ENCODE measurements around the gene MGRN1.

Gene MGRN1

DNA sequence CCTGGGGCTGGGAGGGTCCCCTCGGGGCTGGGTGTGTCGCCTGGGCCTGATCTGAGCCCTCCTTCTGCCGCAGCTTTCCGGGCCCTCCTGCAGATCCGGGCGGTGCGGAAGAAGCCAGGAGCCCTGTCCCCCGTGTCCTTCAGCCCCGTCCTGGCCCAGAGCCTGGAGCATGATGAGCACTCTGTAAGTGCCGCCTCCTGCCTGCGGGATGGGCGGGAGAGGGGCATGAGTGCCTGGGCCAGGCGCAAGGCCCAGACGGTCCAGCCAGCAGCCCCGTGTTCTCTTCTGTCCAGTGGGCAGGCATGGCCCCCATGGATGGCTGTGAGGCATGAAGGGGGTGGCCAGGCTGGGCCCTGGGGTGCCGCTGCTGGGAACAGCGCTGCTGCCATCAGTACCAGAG lies 52.8 kb downstream of the MGRN1 start:
- DNase-seq, result no peak

- no peak for DNase-seq
These were observed 53.4 kb downstream of the MGRN1 start for GRCh38 chr16:4677994-4678393.

- DNase-seq, result no peak
These were observed 54.0 kb downstream of the MGRN1 start for GRCh38 chr16:4678596-4678995.

DNA sequence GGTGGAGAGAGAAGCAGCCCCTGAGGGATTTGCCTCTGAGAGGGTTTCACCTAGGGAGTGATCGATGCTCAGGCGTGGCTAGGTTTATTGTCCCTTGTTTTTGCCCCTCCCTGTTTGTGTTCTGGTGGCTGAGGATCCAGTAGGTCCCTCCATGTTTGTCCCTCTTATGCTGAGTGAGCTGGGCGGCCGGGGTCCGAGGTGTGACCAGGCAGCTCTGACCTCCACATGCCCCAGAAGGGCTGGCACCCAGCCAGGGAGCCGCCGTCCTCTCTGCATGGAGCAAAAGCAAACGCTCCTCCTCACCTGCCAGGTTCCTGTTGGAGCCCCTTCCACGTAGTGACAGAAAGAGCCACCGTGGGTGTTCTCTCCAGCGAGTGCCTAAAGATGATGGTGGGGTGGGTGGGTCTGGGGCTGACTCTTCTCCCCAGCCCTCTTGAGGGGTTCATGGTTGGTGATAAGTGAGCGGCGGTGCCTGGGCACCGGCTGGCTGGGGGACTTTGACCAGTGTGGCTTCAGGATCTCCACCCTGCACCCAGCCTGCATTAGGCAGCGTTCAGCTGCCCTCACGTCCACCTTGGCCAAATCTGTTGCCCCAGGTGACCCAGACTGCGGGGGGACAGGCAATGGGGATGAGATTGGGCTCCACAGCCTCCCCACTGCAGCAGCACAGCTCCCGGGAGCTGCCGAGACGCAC lies 54.7 kb downstream of the MGRN1 start:
- DNase-seq, result no peak

GRCh38 chr16:4679850-4680636 lies 55.4 kb downstream of the MGRN1 start:
- no peak for DNase-seq

DNA sequence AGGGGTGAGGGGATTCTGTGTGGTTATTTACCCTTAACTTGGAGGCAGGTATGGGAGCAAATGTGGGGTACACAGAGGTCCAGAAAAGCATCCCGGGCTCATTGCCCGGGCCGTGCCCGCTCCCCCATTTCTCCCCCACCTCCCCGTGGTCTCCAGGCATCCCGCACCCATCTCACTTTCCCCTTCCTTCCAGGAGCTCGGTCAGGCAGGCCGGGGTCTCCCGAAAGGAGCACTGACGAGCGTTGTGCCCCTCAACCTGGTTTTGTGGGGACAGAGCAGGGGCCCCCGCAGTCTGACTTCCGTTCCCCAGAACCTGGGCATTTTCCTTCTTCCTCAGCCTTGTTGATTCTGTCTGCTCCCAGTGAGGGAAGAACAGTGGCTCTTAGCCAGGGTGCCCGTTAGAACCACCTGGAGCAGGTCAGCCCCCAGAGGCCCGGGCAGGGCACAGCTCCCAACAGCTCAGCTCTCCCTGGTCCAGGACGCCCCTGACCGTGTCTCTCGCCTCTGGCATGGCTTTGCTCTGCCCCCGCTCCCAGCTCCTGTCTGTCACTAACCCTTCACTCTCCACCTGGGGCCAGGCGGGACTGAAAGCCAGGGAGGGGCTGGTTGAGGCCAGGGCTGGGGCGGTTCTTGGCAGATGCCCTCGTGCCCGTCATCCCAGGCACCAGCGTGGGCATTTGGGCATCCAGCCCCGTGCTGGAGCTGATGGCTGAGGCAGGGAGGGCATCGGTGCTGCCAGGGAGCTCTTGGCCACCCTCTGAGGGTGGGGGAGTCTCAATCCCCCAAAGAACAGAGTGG lies 56.2 kb downstream of the MGRN1 start:
- no peak for DNase-seq

- DNase-seq, result no peak
These were observed 57.0 kb downstream of the MGRN1 start for GRCh38 chr16:4681471-4682083.

DNA sequence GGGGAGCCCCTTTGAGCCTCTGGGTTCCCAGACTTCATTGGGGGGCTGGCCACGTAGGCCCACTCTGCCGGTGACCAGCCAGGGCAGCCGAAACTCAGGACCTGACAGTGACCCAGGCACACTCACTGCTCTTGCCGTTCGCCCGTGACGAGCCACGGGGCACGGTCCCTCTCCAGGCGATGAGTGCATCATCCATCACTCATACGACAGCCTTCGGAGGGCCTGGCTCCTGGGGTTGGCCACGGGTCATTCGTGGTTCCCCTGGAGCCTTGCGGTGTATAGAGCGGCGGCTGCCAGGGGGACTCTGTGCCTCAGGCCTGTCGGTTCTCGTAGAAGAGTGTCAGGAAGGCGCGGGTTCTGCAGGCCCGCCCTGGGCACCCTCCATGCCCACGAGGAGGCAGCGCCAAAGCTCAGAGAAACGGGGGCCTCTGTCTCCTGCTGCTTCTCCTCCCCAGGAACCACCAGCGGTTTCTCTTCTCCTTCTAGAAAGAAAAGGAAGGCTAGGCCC lies 57.5 kb downstream of the MGRN1 start:
- no peak for DNase-seq

DNA sequence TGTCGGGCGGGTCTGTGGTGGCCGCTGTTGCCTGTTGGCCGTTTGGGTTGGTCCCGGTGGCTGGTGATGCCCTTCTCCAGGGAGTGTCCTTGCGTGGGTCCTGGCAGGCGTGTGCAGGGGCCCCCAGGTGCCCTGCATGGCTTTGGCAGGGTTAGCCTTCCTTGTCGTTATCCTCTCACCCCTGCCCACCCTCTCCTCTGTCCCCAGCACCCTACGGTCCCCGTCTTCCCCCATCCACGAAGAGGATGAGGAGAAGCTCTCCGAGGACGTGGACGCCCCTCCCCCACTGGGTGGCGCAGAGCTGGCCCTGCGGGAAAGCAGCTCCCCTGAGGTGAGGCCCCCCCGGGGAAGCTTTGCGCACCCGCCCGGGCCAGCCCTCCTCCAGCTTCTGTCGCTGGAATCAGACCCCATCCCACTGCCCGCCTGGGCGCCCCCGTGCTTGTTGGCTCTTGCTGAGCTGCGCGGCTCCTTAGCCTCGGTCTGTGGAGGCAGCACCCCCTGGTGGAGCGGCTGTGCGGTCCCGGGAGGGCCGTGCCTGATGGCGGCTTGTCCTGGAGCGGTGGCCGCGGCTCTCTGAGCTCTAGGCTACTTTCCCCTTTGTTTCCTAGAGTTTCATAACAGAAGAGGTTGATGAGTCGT lies 58.1 kb downstream of the MGRN1 start:
- DNase-seq, result no peak

DNA sequence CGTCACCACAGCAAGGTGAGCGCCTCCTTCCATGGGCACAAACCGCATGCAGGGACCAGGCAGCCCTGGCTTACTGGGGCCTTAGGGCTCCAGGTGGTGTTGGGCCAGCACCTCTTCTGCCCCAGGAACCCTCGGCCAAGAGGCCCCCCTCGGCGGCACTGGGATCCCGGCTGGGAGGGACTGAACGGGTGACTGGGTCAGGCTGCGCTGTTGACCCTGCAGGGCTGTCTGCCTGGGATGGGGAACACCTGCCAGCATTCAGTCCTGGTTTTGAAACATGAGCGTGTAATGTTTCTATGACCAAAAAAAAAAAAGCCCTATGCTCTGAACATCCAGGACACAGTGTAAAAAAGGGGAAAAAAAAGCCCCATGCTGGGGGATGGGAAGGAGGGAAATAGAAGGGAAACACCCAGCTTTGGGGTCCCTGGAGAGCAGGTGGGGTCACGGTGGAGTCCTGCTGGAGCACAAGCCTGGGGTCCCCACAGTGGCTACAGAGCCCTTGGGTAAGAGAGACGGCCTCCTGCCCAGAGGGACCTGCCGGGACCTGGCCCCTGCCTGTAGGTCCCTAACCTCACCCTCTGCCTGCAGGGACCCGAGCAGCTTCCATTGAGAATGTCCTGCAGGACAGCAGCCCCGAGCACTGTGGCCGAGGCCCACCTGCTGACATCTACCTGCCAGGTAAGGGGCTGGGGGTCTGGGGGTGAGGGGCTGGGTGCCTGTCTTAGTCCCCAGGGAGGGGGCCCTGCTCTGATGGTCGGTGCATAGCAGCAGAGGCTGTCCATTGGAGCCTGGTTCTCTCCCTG lies 58.8 kb downstream of the MGRN1 start:
- DNase-seq, result no peak

DNA sequence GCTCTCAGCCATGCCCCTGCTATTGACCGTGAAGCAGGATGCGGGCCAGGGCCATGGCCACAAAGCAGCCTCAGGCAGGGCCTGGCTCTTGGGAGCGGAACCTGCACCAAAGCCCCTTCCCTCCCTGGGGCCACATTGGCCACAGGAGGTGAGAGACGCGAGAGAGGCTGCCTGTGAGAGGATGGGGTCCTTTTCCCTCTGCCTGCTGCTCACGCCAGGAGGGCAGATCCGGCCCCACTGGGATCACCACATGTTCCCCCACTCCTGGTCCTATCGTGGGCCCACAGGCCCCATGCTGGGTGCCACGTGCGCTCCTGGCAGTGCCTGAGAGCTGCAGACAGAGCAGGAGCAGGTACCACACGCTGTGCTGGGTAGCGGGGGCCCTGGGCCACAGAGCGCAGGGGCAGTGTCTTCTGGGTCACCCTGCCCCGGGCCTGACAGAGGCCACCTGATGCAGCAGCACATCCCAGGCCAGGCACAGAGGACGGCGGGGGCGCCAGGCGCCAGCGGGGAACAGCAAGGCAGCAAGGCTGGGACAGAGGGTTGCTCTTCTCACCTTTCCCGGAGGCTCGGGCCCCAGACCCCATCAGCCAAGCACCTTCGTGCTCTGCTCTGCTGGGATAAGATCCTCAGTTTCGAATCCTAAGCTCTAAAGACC lies 59.6 kb downstream of the MGRN1 start:
- DNase-seq, result no peak

- DNase-seq, result no peak
These were observed 60.1 kb downstream of the MGRN1 start for GRCh38 chr16:4684763-4685162.

DNA sequence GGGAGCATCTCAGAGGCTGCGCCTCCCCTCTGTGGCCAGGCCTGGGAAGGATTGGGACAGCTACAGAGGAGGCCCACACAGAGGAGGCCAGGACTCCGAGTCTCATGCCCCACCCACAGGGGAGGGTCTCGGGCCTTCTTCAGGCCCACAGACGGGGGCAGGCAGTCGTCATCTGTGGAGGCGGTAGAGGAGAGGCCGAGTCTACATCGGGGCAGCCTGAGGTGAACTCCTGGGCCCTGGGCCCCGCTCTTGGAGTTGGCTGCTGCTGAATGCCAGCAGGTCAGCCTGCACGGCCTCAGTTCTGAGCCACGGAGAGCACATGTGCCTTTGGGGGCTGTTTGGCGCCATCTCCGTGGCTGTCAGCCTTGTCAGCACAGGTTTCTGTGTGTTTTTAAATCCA lies 60.7 kb downstream of the MGRN1 start:
- DNase-seq, result no peak

GRCh38 chr16:4685776-4686496 lies 61.3 kb downstream of the MGRN1 start:
- DNase-seq, result no peak

DNA sequence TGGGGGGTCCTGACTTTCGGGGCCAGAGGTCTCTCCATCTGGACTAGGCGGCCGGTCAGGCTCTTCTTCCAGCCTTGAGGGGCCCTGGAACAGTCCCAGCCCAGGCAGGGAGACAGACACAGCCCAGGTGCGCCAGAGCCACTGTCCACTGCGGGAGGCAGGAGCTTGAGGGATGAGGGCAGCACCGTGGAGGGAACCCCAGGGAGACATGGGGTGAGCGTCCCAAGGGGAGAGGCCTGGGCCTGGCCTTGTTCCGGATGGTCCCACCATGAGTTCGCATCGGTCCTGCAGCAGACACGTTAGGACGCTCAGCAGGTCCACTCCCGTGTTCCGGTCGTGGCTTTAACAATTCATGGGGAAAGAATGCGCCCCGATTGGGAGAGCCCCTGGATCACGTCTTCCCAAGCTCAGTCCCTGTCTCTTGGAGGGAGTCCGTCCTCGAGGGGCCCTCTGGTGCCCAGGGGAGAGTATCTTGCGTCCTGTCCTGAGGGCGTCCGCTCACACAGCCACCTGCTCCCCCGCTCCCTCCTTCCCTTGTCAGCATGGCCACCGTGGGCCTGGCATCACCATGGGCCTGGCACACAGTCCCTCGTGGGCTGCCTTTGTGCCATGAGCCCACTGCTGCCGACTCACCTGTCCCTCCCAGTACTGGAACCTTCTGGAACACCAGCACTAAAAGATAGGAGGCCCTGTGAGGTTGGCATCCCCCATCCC lies 62.0 kb downstream of the MGRN1 start:
- DNase-seq, result no peak

GRCh38 chr16:4687416-4687815 lies 62.8 kb downstream of the MGRN1 start:
- DNase-seq, result no peak

DNA sequence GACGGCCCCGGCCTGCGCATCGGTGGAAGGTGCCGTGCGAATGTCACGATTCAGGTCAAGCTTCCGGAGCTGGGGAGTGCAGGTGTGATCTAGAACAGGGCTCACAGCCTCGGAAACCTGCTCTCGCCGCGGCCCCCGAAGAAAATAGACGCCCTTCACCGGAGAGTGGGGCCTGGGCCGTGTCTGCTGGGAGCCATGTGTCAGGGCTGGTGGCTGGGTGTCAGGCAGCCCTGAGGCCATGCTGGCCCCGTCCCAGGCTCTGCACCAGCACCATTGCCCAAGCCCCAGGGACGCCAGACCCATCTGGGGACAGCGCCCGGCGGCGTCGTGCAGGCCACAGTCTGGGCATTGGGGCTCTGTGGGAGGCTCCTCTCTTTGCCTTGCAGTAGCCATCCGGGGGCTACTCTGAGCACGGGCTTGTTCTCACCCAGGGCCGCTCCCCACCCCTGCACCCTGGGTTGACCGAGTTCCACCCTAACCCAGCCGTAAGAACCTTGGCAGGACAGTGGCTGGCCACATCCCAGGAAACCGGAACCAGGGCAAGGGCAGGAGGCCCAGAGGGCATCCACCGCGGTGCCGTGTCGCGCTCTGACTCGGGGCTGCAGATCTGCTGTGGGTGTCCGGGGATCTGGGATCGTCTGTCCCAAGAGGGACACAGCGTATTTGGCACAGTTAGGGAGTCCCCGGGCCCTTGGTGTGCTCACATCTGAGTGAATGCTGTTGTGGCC lies 63.5 kb downstream of the MGRN1 start:
- no peak for DNase-seq

DNA sequence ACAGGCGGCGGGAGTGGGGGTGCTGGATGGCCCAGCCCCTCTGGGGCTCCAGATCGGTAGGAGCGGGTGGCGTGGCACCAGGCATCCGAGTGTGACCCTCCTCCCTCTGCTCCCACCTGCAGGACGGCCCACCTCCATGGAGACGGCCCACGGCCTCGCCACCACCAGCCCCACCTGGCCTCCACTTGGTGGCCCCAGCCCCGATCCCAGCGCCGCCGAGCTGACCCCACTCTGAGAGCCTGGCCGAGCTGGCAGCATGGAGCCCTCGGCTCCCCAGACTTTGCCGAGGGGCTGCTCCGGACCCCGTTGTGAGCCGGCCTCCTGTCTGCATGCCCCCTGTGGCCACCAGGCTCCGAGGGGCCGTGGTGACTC lies 64.0 kb downstream of the MGRN1 start:
- DNase-seq, result no peak

GRCh38 chr16:4689091-4689671 lies 64.6 kb downstream of the MGRN1 start:
- DNase-seq, result no peak

Measured in CD4-positive, alpha-beta T cell treated with Interleukin-4 for 4 hours (primary cell).